K562 (cell line): ENCODE measurements around the gene MALSU1. TPM values are rescaled to one million over a fixed set of nuclear protein-coding genes. Genes with fewer than 3 reads are reported as not detected.

Experiments used
- AFF1 ChIP-seq, 2 experiments: fragments of 450-650 bp; IDR thresholded peaks; 2 replicates each; pipeline ENCODE4 v1.6.1; 2018; ENCODE audit warnings: mild to moderate bottlenecking in 2 of 2, low read depth in 1 of 2; ENCODE audit not compliant: partially characterized antibody in 2 of 2
- CBX8 ChIP-seq: fragments of 200-600 bp; sonication (generic); IDR thresholded peaks from 2 replicates; pipeline ENCODE4 v1.6.1; 2012; ENCODE audit warnings: borderline replicate concordance, mixed run types, low read depth, mild to moderate bottlenecking, moderate library complexity, mixed read lengths, low read length, control low read depth, inconsistent platforms; ENCODE audit not compliant: poor library complexity, severe bottlenecking; ENCODE audit errors: extremely low read depth
- HDGF ChIP-seq: fragments of 450-650 bp; IDR thresholded peaks from 2 replicates; pipeline ENCODE4 v1.6.1; 2016
- HINFP ChIP-seq: fragments of 450-650 bp; conservative IDR thresholded peaks from 2 replicates; pipeline ENCODE4 v1.6.1; 2016; ENCODE audit warnings: missing genetic modification characterization, low read depth, mild to moderate bottlenecking, control low read depth, missing compliant biosample characterization
- LCOR ChIP-seq: sonication (generic); formaldehyde crosslinking; IDR thresholded peaks from 2 replicates; pipeline ENCODE4 v1.8.0; 2022; ENCODE audit warnings: mild to moderate bottlenecking, missing genetic modification reagents
- MLLT1 ChIP-seq, 2 experiments: fragments of 450-650 bp; IDR thresholded peaks; 2 replicates each; pipeline ENCODE4 v1.6.1; 2016
- MTA1 ChIP-seq: fragments of 450-650 bp; IDR thresholded peaks from 2 replicates; pipeline ENCODE4 v1.6.1; 2017; ENCODE audit warnings: borderline replicate concordance
- NBN ChIP-seq: fragments of 450-650 bp; IDR thresholded peaks from 2 replicates; pipeline ENCODE4 v1.6.1; 2016; ENCODE audit warnings: low read depth, mild to moderate bottlenecking
- NFRKB ChIP-seq: fragments of 450-650 bp; IDR thresholded peaks from 2 replicates; pipeline ENCODE4 v1.6.1; 2016; ENCODE audit warnings: low read depth
- NKRF ChIP-seq: fragments of 450-650 bp; IDR thresholded peaks from 2 replicates; pipeline ENCODE4 v1.6.1; 2016; ENCODE audit warnings: borderline replicate concordance
- NR4A1 ChIP-seq, 2 experiments: fragments of 250-450 bp in 1 of 2; fragments of 450-650 bp in 1 of 2; sonication (Bioruptor Pico) in 1 of 2; IDR thresholded peaks; 2 replicates each; pipeline versions ENCODE4 v1.4.0 to v1.6.1; 2016 to 2020; ENCODE audit warnings: mild to moderate bottlenecking in 2 of 2, missing compliant biosample characterization in 1 of 2, missing genetic modification characterization in 1 of 2, moderate library complexity in 1 of 2
- PHF20 ChIP-seq: fragments of 450-650 bp; IDR thresholded peaks from 2 replicates; pipeline ENCODE4 v1.6.1; 2018; ENCODE audit not compliant: partially characterized antibody
- PKNOX1 ChIP-seq: fragments of 450-650 bp; IDR thresholded peaks from 2 replicates; pipeline ENCODE4 v1.6.1; 2016
- PYGO2 ChIP-seq: fragments of 450-650 bp; IDR thresholded peaks from 2 replicates; pipeline ENCODE4 v1.6.1; 2016; ENCODE audit warnings: mild to moderate bottlenecking, missing genetic modification characterization, moderate library complexity, missing compliant biosample characterization
- RFX7 ChIP-seq: fragments of 250-450 bp; sonication (Bioruptor Pico); IDR thresholded peaks from 2 replicates; pipeline ENCODE4 v1.5.1; 2021; ENCODE audit warnings: mild to moderate bottlenecking
- SRSF9 ChIP-seq: fragments of 200-400 bp; formaldehyde crosslinking; IDR thresholded peaks from 2 replicates; pipeline ENCODE4 v1.6.1; 2017; ENCODE audit warnings: low read depth, low read length, borderline replicate concordance
- ZNF197 ChIP-seq: fragments of 200-800 bp; sonication (Bioruptor generic); IDR thresholded peaks from 2 replicates; pipeline ENCODE4 v1.6.1; 2016; ENCODE audit warnings: low read depth, missing genetic modification characterization, missing compliant biosample characterization
- ZNF24 ChIP-seq: fragments of 450-650 bp; IDR thresholded peaks from 2 replicates; pipeline ENCODE4 v1.6.1; 2016
- polyA plus RNA-seq, 8 experiments: library from polyadenylated mRNA; depleted of rRNA in 4 of 8; stranded (reverse) in 5 of 8; unstranded in 3 of 8; fragments of >200 nt; fragmentation: Nextera tagmentation in 2 of 8; fragmentation: Illumina TruSeq in 1 of 8; extraction: Ambion mirVana in 2 of 8; extraction: Trizol in 1 of 8; gene quantifications; 2 replicates each; pipeline versions ENCODE4 v1.2.1 to v1.2.3, GENCODE V29; 2011 to 2014; ENCODE audit warnings: inconsistent platforms in 1 of 8, missing spikeins in 1 of 8
- total RNA-seq, 7 experiments: library from RNA; depleted of rRNA in 6 of 7; stranded (reverse); fragments of >200 nt in 6 of 7; fragmentation: Illumina TruSeq in 2 of 7; extraction: Trizol in 2 of 7; gene quantifications; 2 replicates each; pipeline versions ENCODE4 v1.2.1 to v1.2.3, GENCODE V29; 2011 to 2021; ENCODE audit warnings: low replicate concordance in 1 of 7

MALSU1 gene
- total and polyA plus RNA-seq, 9 of the 15 experiments (the other 6 are each of a cell fraction or from before 2014, with no cell fraction given) = 12.3 to 308 (median 81.2) TPM

GRCh38 chr7:23273141-23273599 is 26.0 kb upstream of the MALSU1 start (continued):
- peak in 1 of 2 experiments; percentile 54 for TF ChIP-seq AFF1 (IDR thresholded peaks at IDR 0.05; ENCODE audit: low read depth in 1 of 2, partially characterized antibody in 2 of 2)
- no peak for TF ChIP-seq HINFP
- no peak for TF ChIP-seq SRSF9
- no peak for TF ChIP-seq NR4A1 (CRISPR knock-in tag; IDR thresholded peaks at IDR 0.05)
- no peak for TF ChIP-seq NR4A1 (tag; IDR thresholded peaks at IDR 0.05)
- TF ChIP-seq CBX8 = no peak
- peak; percentile 79; the same call in 1 of the 2 replicates for TF ChIP-seq MTA1
- no peak for TF ChIP-seq NFRKB
- TF ChIP-seq PKNOX1 = peak; percentile 93
- TF ChIP-seq MLLT1 (IDR thresholded peaks at IDR 0.05) = no peak
- TF ChIP-seq PYGO2 (tag) = no peak
- TF ChIP-seq RFX7 (CRISPR knock-in tag) = no peak
- TF ChIP-seq ZNF197 (CRISPR knock-in tag) = 0 out of 2 replicates have a peak, but pooled peaks have one; percentile 38
- TF ChIP-seq PHF20 = no peak
- TF ChIP-seq NKRF = no peak
- TF ChIP-seq NBN = peak; percentile 60; the same call in 1 of the 2 replicates
- TF ChIP-seq ZNF24 = no peak
- TF ChIP-seq HDGF = no peak
- TF ChIP-seq LCOR (CRISPR knock-in tag) = peak; percentile 74; the same call in 1 of the 2 replicates
